ENCODE data around the gene BLOC1S1.

DNA sequence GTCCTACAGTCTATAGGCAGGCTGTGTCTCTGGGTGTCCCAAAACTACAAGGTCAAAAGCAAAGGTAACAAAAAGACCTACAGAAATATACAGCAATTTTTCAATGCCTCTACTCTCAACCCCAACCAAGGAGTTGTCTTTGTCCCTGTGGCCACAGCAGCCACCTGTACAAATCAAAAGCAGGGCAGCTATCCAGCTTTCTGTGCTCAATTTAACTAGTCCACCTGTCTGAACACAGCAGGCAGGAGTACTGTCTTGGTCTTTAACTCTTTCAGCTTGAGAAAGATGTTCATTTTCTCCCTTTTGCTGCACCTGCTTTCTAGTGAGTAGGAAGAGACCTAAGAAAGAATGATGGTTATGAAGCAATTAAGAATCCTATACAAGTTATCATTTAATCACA, 46.8 kb downstream of the BLOC1S1 start:
- no peak for TF ChIP-seq EP300 (IDR thresholded peaks at IDR 0.05; ENCODE audit: borderline replicate concordance)
- TF ChIP-seq, protein P1, sequence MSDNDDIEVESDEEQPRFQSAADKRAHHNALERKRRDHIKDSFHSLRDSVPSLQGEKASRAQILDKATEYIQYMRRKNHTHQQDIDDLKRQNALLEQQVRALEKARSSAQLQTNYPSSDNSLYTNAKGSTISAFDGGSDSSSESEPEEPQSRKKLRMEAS (IDR thresholded peaks at IDR 0.05): no peak
- TF ChIP-seq, protein P2, sequence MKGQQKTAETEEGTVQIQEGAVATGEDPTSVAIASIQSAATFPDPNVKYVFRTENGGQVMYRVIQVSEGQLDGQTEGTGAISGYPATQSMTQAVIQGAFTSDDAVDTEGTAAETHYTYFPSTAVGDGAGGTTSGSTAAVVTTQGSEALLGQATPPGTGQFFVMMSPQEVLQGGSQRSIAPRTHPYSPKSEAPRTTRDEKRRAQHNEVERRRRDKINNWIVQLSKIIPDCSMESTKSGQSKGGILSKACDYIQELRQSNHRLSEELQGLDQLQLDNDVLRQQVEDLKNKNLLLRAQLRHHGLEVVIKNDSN (IDR thresholded peaks at IDR 0.05): no peak
- TF ChIP-seq, protein P3, sequence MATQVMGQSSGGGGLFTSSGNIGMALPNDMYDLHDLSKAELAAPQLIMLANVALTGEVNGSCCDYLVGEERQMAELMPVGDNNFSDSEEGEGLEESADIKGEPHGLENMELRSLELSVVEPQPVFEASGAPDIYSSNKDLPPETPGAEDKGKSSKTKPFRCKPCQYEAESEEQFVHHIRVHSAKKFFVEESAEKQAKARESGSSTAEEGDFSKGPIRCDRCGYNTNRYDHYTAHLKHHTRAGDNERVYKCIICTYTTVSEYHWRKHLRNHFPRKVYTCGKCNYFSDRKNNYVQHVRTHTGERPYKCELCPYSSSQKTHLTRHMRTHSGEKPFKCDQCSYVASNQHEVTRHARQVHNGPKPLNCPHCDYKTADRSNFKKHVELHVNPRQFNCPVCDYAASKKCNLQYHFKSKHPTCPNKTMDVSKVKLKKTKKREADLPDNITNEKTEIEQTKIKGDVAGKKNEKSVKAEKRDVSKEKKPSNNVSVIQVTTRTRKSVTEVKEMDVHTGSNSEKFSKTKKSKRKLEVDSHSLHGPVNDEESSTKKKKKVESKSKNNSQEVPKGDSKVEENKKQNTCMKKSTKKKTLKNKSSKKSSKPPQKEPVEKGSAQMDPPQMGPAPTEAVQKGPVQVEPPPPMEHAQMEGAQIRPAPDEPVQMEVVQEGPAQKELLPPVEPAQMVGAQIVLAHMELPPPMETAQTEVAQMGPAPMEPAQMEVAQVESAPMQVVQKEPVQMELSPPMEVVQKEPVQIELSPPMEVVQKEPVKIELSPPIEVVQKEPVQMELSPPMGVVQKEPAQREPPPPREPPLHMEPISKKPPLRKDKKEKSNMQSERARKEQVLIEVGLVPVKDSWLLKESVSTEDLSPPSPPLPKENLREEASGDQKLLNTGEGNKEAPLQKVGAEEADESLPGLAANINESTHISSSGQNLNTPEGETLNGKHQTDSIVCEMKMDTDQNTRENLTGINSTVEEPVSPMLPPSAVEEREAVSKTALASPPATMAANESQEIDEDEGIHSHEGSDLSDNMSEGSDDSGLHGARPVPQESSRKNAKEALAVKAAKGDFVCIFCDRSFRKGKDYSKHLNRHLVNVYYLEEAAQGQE (IDR thresholded peaks at IDR 0.05; ENCODE audit: low read depth): no peak
- no peak for TF ChIP-seq RAD21 (IDR thresholded peaks at IDR 0.05; ENCODE audit: low read depth)
- TF ChIP-seq NFIC (IDR thresholded peaks at IDR 0.05): no peak
- no peak for TF ChIP-seq ZBTB7A (IDR thresholded peaks at IDR 0.05; ENCODE audit: low read depth)
- TF ChIP-seq EGR1 (IDR thresholded peaks at IDR 0.05): no peak
- TF ChIP-seq FOXM1 (IDR thresholded peaks at IDR 0.05; ENCODE audit: borderline replicate concordance, low read depth): no peak
- TF ChIP-seq CREB1 (IDR thresholded peaks at IDR 0.05; ENCODE audit: low read depth): no peak
- TF ChIP-seq TEAD4 (IDR thresholded peaks at IDR 0.05): no peak
- no peak for TF ChIP-seq TAF1 (IDR thresholded peaks at IDR 0.05; ENCODE audit: low read depth)

All from Ishikawa (cell line).